Activated CD8-positive, alpha-beta T cell treated with anti-CD3 and anti-CD28 coated beads, Interleukin-2, amount 10 ng/mL, durations not matched to agents 7 days and 5 days (primary cell): ENCODE measurements around the gene NEMP2. TPM values are rescaled to one million over a fixed set of nuclear protein-coding genes. Genes with fewer than 3 reads are reported as not detected.
"Not testable (repeated sequence)": the region's sequence is repeated elsewhere in the genome, so short reads cannot be mapped to it uniquely, and the experiment has no call there.

ENCODE experiments used
- ATAC-seq: fragments of 150-1000 bp; cut with Tn5 transposase; one replicate; pipeline ENCODE4 v1.10.0; 2021; ENCODE audit warnings: moderate library complexity
- CTCF ChIA-PET: fragments of 350-600 bp; sonication (Branson Sonifier 250); formaldehyde crosslinking; loops from one replicate; lab custom pipeline; 2021; ENCODE audit warnings: antibody characterized with exemption; lab: Charles Lee
- POLR2A ChIA-PET: fragments of 350-600 bp; sonication (Branson Sonifier 250); formaldehyde crosslinking; loops from one replicate; lab custom pipeline; 2021; ENCODE audit warnings: antibody characterized with exemption; lab: Charles Lee
- DNase-seq: peaks from one replicate; pipeline ENCODE4 v3.0.0-alpha.2; 2020
- H3K27ac Mint-ChIP-seq: one replicate; pipeline ENCODE4 v1.8.0; 2021; ENCODE audit warnings: mild to moderate bottlenecking, mixed read lengths
- H3K27me3 Mint-ChIP-seq: one replicate; pipeline ENCODE4 v1.8.0; 2021; ENCODE audit warnings: low read depth, mixed read lengths
- H3K36me3 Mint-ChIP-seq: one replicate; pipeline ENCODE4 v1.8.0; 2021; ENCODE audit warnings: low read depth, mixed read lengths
- H3K4me1 Mint-ChIP-seq: one replicate; pipeline ENCODE4 v1.8.0; 2021; ENCODE audit warnings: low read depth, mixed read lengths
- H3K4me3 Mint-ChIP-seq: one replicate; pipeline ENCODE4 v1.8.0; 2021; ENCODE audit warnings: mild to moderate bottlenecking, mixed read lengths
- H3K9me3 Mint-ChIP-seq: one replicate; pipeline ENCODE4 v1.8.0; 2022; ENCODE audit warnings: mixed read lengths; ENCODE audit not compliant: insufficient read depth
- total RNA-seq, 2 experiments: library from RNA; stranded (reverse); gene quantifications; one replicate each; pipeline ENCODE4 v1.2.3, GENCODE V29; 2021

Gene NEMP2
- total RNA-seq, 2 experiments from 2014 or later: 18.4 to 23.2 TPM

- Mint-ChIP-seq H3K27ac (no peak overlapping the region), H3K27me3 (no peaks in the 10 kb centered on the region), H3K9me3 (no peaks in the 10 kb centered on the region), H3K36me3 (peaks cover 43% of the 10 kb centered on the region), H3K4me1 (no peaks in the 10 kb centered on the region), H3K4me3 (no peak overlapping the region)
- no peak for DNase-seq
- CTCF ChIA-PET: interaction anchor here (0.6 to 1.8 kb wide), 3 partner anchors 12 to 222 kb away, joined by 4 to 7 read pairs (median 4); no protein-coding TSS in a partner anchor
- POLR2A ChIA-PET: no interaction called here
- ATAC-seq: no peak
Observed at GRCh38 chr2:190482451-190482850, 52.1 kb downstream of the NEMP2 start.

GRCh38 chr2:190481339-190481738 is 53.2 kb downstream of the NEMP2 start:
- Mint-ChIP-seq H3K27me3 (no peaks in the 10 kb centered on the region), H3K27ac (no peak overlapping the region), H3K9me3 (no peaks in the 10 kb centered on the region), H3K36me3 (peaks cover 35% of the 10 kb centered on the region), H3K4me3 (no peak overlapping the region), H3K4me1 (no peaks in the 10 kb centered on the region)
- DNase-seq (no peak), ATAC-seq (no peak)
- CTCF ChIA-PET: interaction anchor here (1.8 kb wide), 2 partner anchors 11 to 71 kb away, joined by 4 to 7 read pairs; no protein-coding TSS in a partner anchor
- POLR2A ChIA-PET: interaction anchor here (0.6 kb wide), 1 partner anchor 590 kb away, joined by 4 read pairs; no protein-coding TSS in a partner anchor

- ChIA-PET CTCF (interaction anchor here (1.0 kb wide), 1 partner anchor 75 kb away, joined by 3 read pairs; no protein-coding TSS in a partner anchor), POLR2A (no interaction called here)
- Mint-ChIP-seq H3K4me1 (no peaks in the 10 kb centered on the region), H3K36me3 (peaks cover 29% of the 10 kb centered on the region), H3K9me3 (no peaks in the 10 kb centered on the region), H3K27me3 (no peaks in the 10 kb centered on the region), H3K27ac (no peak overlapping the region), H3K4me3 (no peak overlapping the region)
- ATAC-seq (no peak), DNase-seq (no peak)
Observed at GRCh38 chr2:190478572-190479195, 55.8 kb downstream of the NEMP2 start.

- no peak overlapping the region for H3K4me3 Mint-ChIP-seq
- H3K36me3 Mint-ChIP-seq: peaks cover 33% of the 10 kb centered on the region
- no peaks in the 10 kb centered on the region for H3K4me1 Mint-ChIP-seq
- H3K27ac Mint-ChIP-seq: no peak overlapping the region
- no peak for ATAC-seq
- no peak for DNase-seq
- POLR2A ChIA-PET: interaction anchor here (0.6 kb wide), 1 partner anchor 124 kb away, joined by 3 read pairs; no protein-coding TSS in a partner anchor
- H3K27me3 Mint-ChIP-seq: no peaks in the 10 kb centered on the region
- CTCF ChIA-PET: no interaction called here
- no peaks in the 10 kb centered on the region for H3K9me3 Mint-ChIP-seq
Observed at GRCh38 chr2:190477661-190478454, 56.7 kb downstream of the NEMP2 start.

GRCh38 chr2:190470256-190470826 is 64.2 kb downstream of the NEMP2 start:
- ChIA-PET CTCF (interaction anchor here (1.5 kb wide), 1 partner anchor 11 kb away, joined by 7 read pairs; no protein-coding TSS in a partner anchor), POLR2A (no interaction called here)
- peaks cover 18% of the 10 kb centered on the region for H3K4me1 Mint-ChIP-seq
- H3K4me3 Mint-ChIP-seq: no peak overlapping the region
- ATAC-seq (no peak), DNase-seq (no peak)
- peaks cover 57% of the 10 kb centered on the region for H3K36me3 Mint-ChIP-seq
- no peak overlapping the region for H3K27ac Mint-ChIP-seq
- H3K9me3 Mint-ChIP-seq: peaks cover 6% of the 10 kb centered on the region
- no peaks in the 10 kb centered on the region for H3K27me3 Mint-ChIP-seq

- ChIA-PET CTCF (interaction anchor here (1.5 kb wide), 1 partner anchor 12 kb away, joined by 7 read pairs; no protein-coding TSS in a partner anchor), POLR2A (no interaction called here)
- H3K4me1 Mint-ChIP-seq: peaks cover 21% of the 10 kb centered on the region
- H3K9me3 Mint-ChIP-seq: peaks cover 6% of the 10 kb centered on the region
- no peak overlapping the region for H3K27ac Mint-ChIP-seq
- H3K27me3 Mint-ChIP-seq: no peaks in the 10 kb centered on the region
- peaks cover 58% of the 10 kb centered on the region for H3K36me3 Mint-ChIP-seq
- no peak overlapping the region for H3K4me3 Mint-ChIP-seq
- peak; percentile 51 for ATAC-seq
- no peak for DNase-seq
Observed at GRCh38 chr2:190469771-190470170, 64.8 kb downstream of the NEMP2 start.

GRCh38 chr2:190468814-190469569 is 65.5 kb downstream of the NEMP2 start:
- Mint-ChIP-seq H3K27ac (no peak overlapping the region), H3K4me1 (peaks cover 21% of the 10 kb centered on the region), H3K4me3 (no peak overlapping the region), H3K9me3 (peaks cover 6% of the 10 kb centered on the region), H3K27me3 (no peaks in the 10 kb centered on the region), H3K36me3 (peaks cover 58% of the 10 kb centered on the region)
- DNase-seq (no peak), ATAC-seq (no peak)
- CTCF ChIA-PET: no interaction called here
- POLR2A ChIA-PET: no interaction called here

GRCh38 chr2:190468354-190468753 is 66.2 kb downstream of the NEMP2 start:
- H3K4me3 Mint-ChIP-seq, H3K27me3 Mint-ChIP-seq, H3K9me3 Mint-ChIP-seq, ATAC-seq, POLR2A ChIA-PET, CTCF ChIA-PET, DNase-seq: not testable (repeated sequence)
- peaks cover 53% of the 10 kb centered on the region for H3K36me3 Mint-ChIP-seq
- H3K4me1 Mint-ChIP-seq: peaks cover 21% of the 10 kb centered on the region
- H3K27ac Mint-ChIP-seq: peak overlapping the region; percentile 14

- Mint-ChIP-seq H3K36me3 (peaks cover 51% of the 10 kb centered on the region), H3K4me1 (peaks cover 21% of the 10 kb centered on the region)
- CTCF ChIA-PET: interaction anchor here (1.2 kb wide), 1 partner anchor 13 kb away, joined by 4 read pairs; no protein-coding TSS in a partner anchor
Observed at GRCh38 chr2:190467575-190468083, 66.9 kb downstream of the NEMP2 start.

GRCh38 chr2:190466819-190467446 is 67.6 kb downstream of the NEMP2 start:
- Mint-ChIP-seq H3K27me3 (no peaks in the 10 kb centered on the region), H3K36me3 (peaks cover 47% of the 10 kb centered on the region), H3K4me3 (no peak overlapping the region), H3K4me1 (peaks cover 21% of the 10 kb centered on the region), H3K9me3 (no peaks in the 10 kb centered on the region), H3K27ac (no peak overlapping the region)
- ChIA-PET CTCF (interaction anchor here (0.9 to 1.2 kb wide), 2 partner anchors 12 to 123 kb away, joined by 3 to 4 read pairs; no protein-coding TSS in a partner anchor), POLR2A (no interaction called here)
- DNase-seq (no peak), ATAC-seq (no peak)

More at GRCh38 chr2:190467575-190468083, 66.9 kb downstream of the NEMP2 start:
- Mint-ChIP-seq H3K27ac (peak overlapping the region; percentile 14), H3K9me3 (peaks cover 6% of the 10 kb centered on the region), H3K27me3 (no peaks in the 10 kb centered on the region), H3K4me3 (no peak overlapping the region)
- POLR2A ChIA-PET: no interaction called here
- ATAC-seq: no peak
- DNase-seq: no peak
